Neural cell (in vitro differentiated cells): ENCODE data around the gene DLG2. TPM values are rescaled to one million over a fixed set of nuclear protein-coding genes. Genes with fewer than 3 reads are reported as not detected.

Experiments used
- H2AFZ ChIP-seq: fragments of 200-600, 300-800 bp; sonication (generic), shearing (Covaris generic); 2 replicates; pipeline ENCODE4 v1.6.0; 2014; ENCODE audit warnings: low read depth, mild to moderate bottlenecking, antibody characterized with exemption, low read length, moderate library complexity
- H3F3A ChIP-seq: fragments of 200-600 bp; shearing (Covaris generic); 2 replicates; pipeline ENCODE4 v1.6.1; 2016; ENCODE audit warnings: mild to moderate bottlenecking, moderate library complexity, mixed read lengths, antibody characterized with exemption, low read length; ENCODE audit not compliant: insufficient read depth, poor library complexity, severe bottlenecking
- H3K27ac ChIP-seq: fragments of 200-600, 300-800 bp; sonication (generic), shearing (Covaris generic); 2 replicates; pipeline ENCODE4 v1.5.1; 2014; ENCODE audit warnings: mild to moderate bottlenecking, low read length, moderate library complexity
- H3K27me3 ChIP-seq: fragments of 300-800, 200-600 bp; sonication (generic), shearing (Covaris generic); 2 replicates; pipeline ENCODE4 v1.6.0; 2014; ENCODE audit warnings: mild to moderate bottlenecking, low read depth, low read length, moderate library complexity; ENCODE audit not compliant: insufficient read depth
- H3K36me3 ChIP-seq: fragments of 300-800, 200-600 bp; sonication (generic), shearing (Covaris generic); 2 replicates; pipeline ENCODE4 v1.5.1; 2014; ENCODE audit warnings: mild to moderate bottlenecking, antibody characterized with exemption, low read length, moderate library complexity; ENCODE audit not compliant: insufficient read depth
- H3K4me2 ChIP-seq: fragments of 300-800, 200-600 bp; sonication (generic), shearing (Covaris generic); 2 replicates; pipeline ENCODE4 v1.6.0; 2014; ENCODE audit warnings: mild to moderate bottlenecking, low read length
- H3K4me3 ChIP-seq: fragments of 300-800, 200-600 bp; sonication (generic), shearing (Covaris generic); 2 replicates; pipeline ENCODE4 v1.5.1; 2014; ENCODE audit warnings: mild to moderate bottlenecking, low read length, moderate library complexity
- H3K79me2 ChIP-seq: fragments of 200-600 bp; shearing (Covaris generic); replicated peaks from 2 replicates; pipeline ENCODE4 v1.6.0; 2014; ENCODE audit warnings: mild to moderate bottlenecking, low read length, moderate library complexity; ENCODE audit not compliant: insufficient read depth
- H3K9ac ChIP-seq: fragments of 300-800, 200-600 bp; sonication (generic), shearing (Covaris generic); 2 replicates; pipeline ENCODE4 v1.6.1; 2016; ENCODE audit warnings: mild to moderate bottlenecking, low read length, mixed read lengths
- H3K9me2 ChIP-seq: fragments of 200-600 bp; shearing (Covaris generic); 2 replicates; pipeline ENCODE4 v1.6.1; 2016; ENCODE audit warnings: mild to moderate bottlenecking, low read length, mixed read lengths; ENCODE audit not compliant: insufficient read depth
- H3K9me3 ChIP-seq: fragments of 200-600, 300-800 bp; sonication (generic), shearing (Covaris generic); 2 replicates; pipeline ENCODE4 v1.6.1; 2016; ENCODE audit warnings: mild to moderate bottlenecking, mixed run types, low read length, moderate library complexity, mixed read lengths
- H4K20me1 ChIP-seq: fragments of 200-600 bp; shearing (Covaris generic); 2 replicates; pipeline ENCODE4 v1.6.1; 2016; ENCODE audit warnings: mild to moderate bottlenecking, mixed run types; ENCODE audit not compliant: insufficient read depth
- CTCF ChIP-seq: fragments of 450-650 bp; IDR thresholded peaks from 2 replicates; pipeline ENCODE4 v1.5.1; 2014; ENCODE audit warnings: antibody characterized with exemption, mild to moderate bottlenecking, moderate library complexity; ENCODE audit not compliant: poor library complexity, severe bottlenecking
- EP300 ChIP-seq: fragments of 450-650 bp; conservative IDR thresholded peaks from 2 replicates; pipeline ENCODE4 v1.6.1; 2014; ENCODE audit warnings: antibody characterized with exemption, mild to moderate bottlenecking, moderate library complexity; ENCODE audit not compliant: poor library complexity, severe bottlenecking
- EZH2 ChIP-seq: fragments of 200-600, 300-800 bp; shearing (Covaris generic), sonication (generic); IDR thresholded peaks from 2 replicates; pipeline ENCODE4 v1.6.1; 2014; ENCODE audit warnings: antibody characterized with exemption, low read length, borderline replicate concordance, mild to moderate bottlenecking; ENCODE audit not compliant: insufficient read depth, poor library complexity, severe bottlenecking
- MXI1 ChIP-seq: fragments of 450-650 bp; conservative IDR thresholded peaks from 2 replicates; pipeline ENCODE4 v1.6.1; 2014; ENCODE audit warnings: antibody characterized with exemption, mild to moderate bottlenecking; ENCODE audit not compliant: poor library complexity, severe bottlenecking
- POLR2AphosphoS5 ChIP-seq: IDR thresholded peaks from 2 replicates; pipeline ENCODE4 v1.6.1; 2012
- RAD21 ChIP-seq: fragments of 450-650 bp; conservative IDR thresholded peaks from 2 replicates; pipeline ENCODE4 v1.6.1; 2014; ENCODE audit warnings: antibody characterized with exemption, mild to moderate bottlenecking, moderate library complexity
- SMC3 ChIP-seq: fragments of 450-650 bp; conservative IDR thresholded peaks from 2 replicates; pipeline ENCODE4 v1.6.1; 2014; ENCODE audit warnings: antibody characterized with exemption, mild to moderate bottlenecking, moderate library complexity; ENCODE audit not compliant: poor library complexity
- TAF1 ChIP-seq: IDR thresholded peaks from 2 replicates; pipeline ENCODE4 v1.6.1; 2012; ENCODE audit warnings: low read depth
- polyA plus RNA-seq: library from polyadenylated mRNA; depleted of rRNA; stranded (reverse); fragments of >200 nt; gene quantifications from 2 replicates; pipeline ENCODE4 v1.2.3, GENCODE V29; 2014
- TF ChIP-seq, protein P1 (sequence below): IDR thresholded peaks from 2 replicates; pipeline ENCODE4 v1.6.1; 2012; ENCODE audit warnings: borderline replicate concordance

DLG2 gene
- polyA plus RNA-seq, 1 donor from 2014 or later = 179 TPM

DNA sequence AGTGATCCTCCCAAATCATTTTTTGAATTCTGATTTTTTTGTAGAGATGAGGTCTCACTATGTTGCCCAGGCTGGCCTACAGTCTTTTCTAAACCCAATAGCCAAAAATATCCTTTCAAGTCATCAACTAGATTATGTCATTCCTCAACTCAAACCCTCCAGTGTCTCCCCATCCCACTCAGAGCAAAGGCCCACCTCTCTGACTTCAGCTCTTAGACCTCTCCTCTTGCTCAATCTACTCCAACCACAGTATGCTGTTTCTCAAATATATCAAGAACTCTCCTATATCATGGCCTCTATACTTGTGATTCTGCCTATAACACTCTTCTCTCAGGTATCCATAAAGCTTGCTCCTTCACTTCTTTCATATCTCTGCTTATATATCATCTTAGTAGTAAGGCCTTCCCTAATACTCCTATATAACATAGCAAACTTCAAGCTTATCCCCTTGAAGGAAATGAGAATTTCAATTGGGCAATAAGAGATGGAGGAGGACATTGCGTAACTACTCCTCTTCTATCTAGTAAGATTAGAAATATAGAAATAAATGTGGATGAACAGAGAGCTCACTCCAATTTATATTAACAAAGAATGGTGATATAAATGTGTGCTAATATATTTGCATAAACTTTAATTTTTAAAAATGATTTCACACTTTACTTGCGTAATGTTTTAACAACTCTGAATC is 24.5 kb downstream of the DLG2 start:
- H3K4me3 ChIP-seq = no peak overlapping the region
- no peaks in the 10 kb centered on the region for H4K20me1 ChIP-seq
- H2AFZ ChIP-seq = no peak overlapping the region
- H3K27me3 ChIP-seq = no peaks in the 10 kb centered on the region
- no peak overlapping the region for H3K27ac ChIP-seq
- H3K36me3 ChIP-seq = no peaks in the 10 kb centered on the region
- H3K9me3 ChIP-seq = no peaks in the 10 kb centered on the region
- no peak overlapping the region for H3K9ac ChIP-seq
- no peaks in the 10 kb centered on the region for H3K79me2 ChIP-seq
- H3K4me2 ChIP-seq = no peak overlapping the region
- no peaks in the 10 kb centered on the region for H3F3A ChIP-seq
- no peaks in the 10 kb centered on the region for H3K9me2 ChIP-seq
- TF ChIP-seq MXI1 (no peak), CTCF (no peak), EP300 (no peak), EZH2 (no peak), POLR2AphosphoS5 (no peak), SMC3 (no peak), TAF1 (no peak), RAD21 (no peak)
- TF ChIP-seq, protein P1, sequence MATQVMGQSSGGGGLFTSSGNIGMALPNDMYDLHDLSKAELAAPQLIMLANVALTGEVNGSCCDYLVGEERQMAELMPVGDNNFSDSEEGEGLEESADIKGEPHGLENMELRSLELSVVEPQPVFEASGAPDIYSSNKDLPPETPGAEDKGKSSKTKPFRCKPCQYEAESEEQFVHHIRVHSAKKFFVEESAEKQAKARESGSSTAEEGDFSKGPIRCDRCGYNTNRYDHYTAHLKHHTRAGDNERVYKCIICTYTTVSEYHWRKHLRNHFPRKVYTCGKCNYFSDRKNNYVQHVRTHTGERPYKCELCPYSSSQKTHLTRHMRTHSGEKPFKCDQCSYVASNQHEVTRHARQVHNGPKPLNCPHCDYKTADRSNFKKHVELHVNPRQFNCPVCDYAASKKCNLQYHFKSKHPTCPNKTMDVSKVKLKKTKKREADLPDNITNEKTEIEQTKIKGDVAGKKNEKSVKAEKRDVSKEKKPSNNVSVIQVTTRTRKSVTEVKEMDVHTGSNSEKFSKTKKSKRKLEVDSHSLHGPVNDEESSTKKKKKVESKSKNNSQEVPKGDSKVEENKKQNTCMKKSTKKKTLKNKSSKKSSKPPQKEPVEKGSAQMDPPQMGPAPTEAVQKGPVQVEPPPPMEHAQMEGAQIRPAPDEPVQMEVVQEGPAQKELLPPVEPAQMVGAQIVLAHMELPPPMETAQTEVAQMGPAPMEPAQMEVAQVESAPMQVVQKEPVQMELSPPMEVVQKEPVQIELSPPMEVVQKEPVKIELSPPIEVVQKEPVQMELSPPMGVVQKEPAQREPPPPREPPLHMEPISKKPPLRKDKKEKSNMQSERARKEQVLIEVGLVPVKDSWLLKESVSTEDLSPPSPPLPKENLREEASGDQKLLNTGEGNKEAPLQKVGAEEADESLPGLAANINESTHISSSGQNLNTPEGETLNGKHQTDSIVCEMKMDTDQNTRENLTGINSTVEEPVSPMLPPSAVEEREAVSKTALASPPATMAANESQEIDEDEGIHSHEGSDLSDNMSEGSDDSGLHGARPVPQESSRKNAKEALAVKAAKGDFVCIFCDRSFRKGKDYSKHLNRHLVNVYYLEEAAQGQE = no peak

- H3K9ac ChIP-seq = no peak overlapping the region
- H3K4me3 ChIP-seq = no peak overlapping the region
- no peak overlapping the region for H2AFZ ChIP-seq
- no peaks in the 10 kb centered on the region for H3K9me3 ChIP-seq
- TF ChIP-seq SMC3 = no peak
- no peak for TF ChIP-seq TAF1
- TF ChIP-seq EP300 = no peak
- no peak for TF ChIP-seq MXI1
- no peak for TF ChIP-seq RAD21
- TF ChIP-seq POLR2AphosphoS5 = no peak
- no peak overlapping the region for H3K27ac ChIP-seq
- H3K4me2 ChIP-seq = no peak overlapping the region
- no peaks in the 10 kb centered on the region for H3F3A ChIP-seq
- H3K27me3 ChIP-seq = no peaks in the 10 kb centered on the region
- no peaks in the 10 kb centered on the region for H3K79me2 ChIP-seq
- no peaks in the 10 kb centered on the region for H3K9me2 ChIP-seq
- H4K20me1 ChIP-seq = no peaks in the 10 kb centered on the region
- no peaks in the 10 kb centered on the region for H3K36me3 ChIP-seq
Measured at GRCh38 chr11:85599083-85599482, 28.1 kb downstream of the DLG2 start.
